ENCODE results near the gene ASIC1. TPM values are rescaled to one million over a fixed set of nuclear protein-coding genes. Genes with fewer than 3 reads are reported as not detected.

The ASIC1 gene
- total and polyA plus RNA-seq, 2 of the 13 experiments (the other 11 are each of a cell fraction or from before 2014, with no cell fraction given): 0.44 to 1.5 TPM

DNA sequence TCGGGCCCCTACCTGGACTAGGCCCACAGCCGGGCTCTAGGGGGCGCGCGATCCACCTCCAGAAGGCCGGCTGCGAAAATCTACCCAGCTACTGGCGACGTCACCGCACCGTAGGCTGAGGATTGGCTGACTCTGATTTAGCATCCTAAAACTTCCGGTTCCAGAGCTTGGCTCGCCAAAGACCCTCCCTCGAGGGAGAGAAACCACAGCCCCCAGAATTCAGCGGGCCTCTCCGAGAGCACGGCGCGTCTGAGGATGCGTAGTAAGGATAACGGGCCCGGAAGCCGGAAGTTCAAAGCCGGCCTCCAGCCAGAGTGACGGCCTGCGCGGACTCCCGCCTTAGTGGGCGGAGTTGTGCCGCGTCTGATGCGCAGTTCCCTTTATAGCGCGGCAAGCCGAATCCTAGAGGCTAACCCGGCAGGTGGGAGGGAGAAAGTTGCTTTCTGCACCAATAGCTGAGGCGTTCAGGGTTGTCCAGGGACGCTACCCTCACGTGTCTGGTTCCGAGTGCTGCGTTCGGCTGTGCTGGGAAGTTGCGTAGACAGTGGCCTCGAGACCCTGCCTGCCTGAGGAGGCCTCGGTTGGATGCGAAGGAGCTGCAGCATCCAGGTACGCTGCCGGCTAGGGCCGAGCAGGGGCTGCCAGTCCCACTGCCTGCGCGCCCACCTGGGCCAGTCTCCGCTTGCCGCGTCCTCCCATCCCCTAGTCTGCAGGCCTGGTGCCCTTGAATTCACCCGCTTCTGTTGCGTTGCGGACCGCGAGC, 54.5 kb downstream of the ASIC1 start, which contains the start of gene COX14 (continued):
- TF ChIP-seq ZBTB49 (CRISPR knock-in tag; IDR thresholded peaks at IDR 0.05; ENCODE audit: borderline replicate concordance): no peak
- no peak for TF ChIP-seq CCAR2 (optimal IDR thresholded peaks at IDR 0.05; ENCODE audit: low read depth, low read length)
- no peak for TF ChIP-seq MAX (IDR thresholded peaks at IDR 0.05)
- TF ChIP-seq, protein P1, sequence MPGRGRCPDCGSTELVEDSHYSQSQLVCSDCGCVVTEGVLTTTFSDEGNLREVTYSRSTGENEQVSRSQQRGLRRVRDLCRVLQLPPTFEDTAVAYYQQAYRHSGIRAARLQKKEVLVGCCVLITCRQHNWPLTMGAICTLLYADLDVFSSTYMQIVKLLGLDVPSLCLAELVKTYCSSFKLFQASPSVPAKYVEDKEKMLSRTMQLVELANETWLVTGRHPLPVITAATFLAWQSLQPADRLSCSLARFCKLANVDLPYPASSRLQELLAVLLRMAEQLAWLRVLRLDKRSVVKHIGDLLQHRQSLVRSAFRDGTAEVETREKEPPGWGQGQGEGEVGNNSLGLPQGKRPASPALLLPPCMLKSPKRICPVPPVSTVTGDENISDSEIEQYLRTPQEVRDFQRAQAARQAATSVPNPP (CRISPR knock-in tag; IDR thresholded peaks at IDR 0.05): peak; percentile 73
- peak in 1 of 2 experiments; percentile 21; a peak in 1 of 4 replicates for TF ChIP-seq EP300 (IDR thresholded peaks at IDR 0.05; ENCODE audit: low read depth in 2 of 2, low read length in 2 of 2)
- no peak; the same call in 1 of the 2 replicates for TF ChIP-seq EP300 (CRISPR knock-in tag; IDR thresholded peaks at IDR 0.05; ENCODE audit: borderline replicate concordance)
- no peak for TF ChIP-seq HDAC6 (IDR thresholded peaks at IDR 0.05; ENCODE audit: low read depth, low read length)
- TF ChIP-seq ZNF678 (CRISPR knock-in tag; IDR thresholded peaks at IDR 0.05): peak; percentile 63; the same call in 1 of the 2 replicates
- no peak for TF ChIP-seq ZNF530 (CRISPR knock-in tag; IDR thresholded peaks at IDR 0.05; ENCODE audit: low read depth)
- TF ChIP-seq ZNF382 (CRISPR knock-in tag; IDR thresholded peaks at IDR 0.05; ENCODE audit: borderline replicate concordance): no peak
- TF ChIP-seq ZNF484 (CRISPR knock-in tag; IDR thresholded peaks at IDR 0.05; ENCODE audit: borderline replicate concordance, low read depth): no peak
- TF ChIP-seq ZNF709 (CRISPR knock-in tag; IDR thresholded peaks at IDR 0.05): peak; percentile 90; the same call in 1 of the 2 replicates
- TF ChIP-seq REL (CRISPR knock-in tag; conservative IDR thresholded peaks at IDR 0.05): no peak
- no peak; the same call in 1 of the 2 replicates for TF ChIP-seq GATAD2A (CRISPR knock-in tag; IDR thresholded peaks at IDR 0.05)
- TF ChIP-seq ZMYM3 (CRISPR knock-in tag; IDR thresholded peaks at IDR 0.05): peak; percentile 59; the same call in 1 of the 2 replicates
- TF ChIP-seq PRPF4 (IDR thresholded peaks at IDR 0.05; ENCODE audit: low read depth, low read length, poor library complexity, severe bottlenecking): no peak
- no peak for TF ChIP-seq ISX (CRISPR knock-in tag; conservative IDR thresholded peaks at IDR 0.05)
- peak; percentile 87 for TF ChIP-seq ZNF782 (CRISPR knock-in tag; IDR thresholded peaks at IDR 0.05; ENCODE audit: borderline replicate concordance)
- TF ChIP-seq ZNF746 (CRISPR knock-in tag; IDR thresholded peaks at IDR 0.05): no peak
- no peak for TF ChIP-seq ZNF761 (CRISPR knock-in tag; conservative IDR thresholded peaks at IDR 0.05)
- TF ChIP-seq ZNF614 (CRISPR knock-in tag; IDR thresholded peaks at IDR 0.05; ENCODE audit: borderline replicate concordance): no peak; the same call in 1 of the 2 replicates
- no peak for TF ChIP-seq SIN3B (IDR thresholded peaks at IDR 0.05; ENCODE audit: low read length)
- no peak for TF ChIP-seq CERS6 (CRISPR knock-in tag; IDR thresholded peaks at IDR 0.05)
- peak; percentile 64 for TF ChIP-seq ASH2L (IDR thresholded peaks at IDR 0.05; ENCODE audit: insufficient read length, low read depth, low read length)

All from HepG2 (cell line).